Measurements from ENCODE around the gene TLCD3A. TPM values are rescaled to one million over a fixed set of nuclear protein-coding genes. Genes with fewer than 3 reads are reported as not detected.
A peak's percentile ranks its signal among the peaks of the same experiment; 100 is the strongest.

Gene TLCD3A
- total and polyA plus RNA-seq, 2 donors (not counting 1 experiment from before 2014, with no cell fraction given): 2.0 to 2.4 TPM

DNA sequence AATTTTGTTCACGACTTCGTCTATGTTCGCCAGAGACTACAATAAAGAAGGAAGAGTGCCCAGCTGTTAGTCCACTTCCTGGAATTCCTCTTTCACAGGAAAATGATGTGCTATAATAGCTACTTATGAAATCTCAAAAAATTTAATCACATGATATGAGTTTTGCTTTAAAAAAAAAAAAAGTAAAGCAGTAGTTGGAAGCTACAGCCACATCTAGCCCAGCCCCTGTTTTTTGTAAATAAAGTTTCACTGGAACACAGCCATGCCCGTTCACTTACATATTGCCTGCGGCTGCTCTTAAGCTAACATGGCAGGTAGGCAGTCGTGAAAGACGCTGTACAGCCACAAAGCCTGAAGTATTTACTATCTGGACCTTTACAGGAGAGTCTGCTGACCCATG, 33.1 kb upstream of the TLCD3A start:
- Mint-ChIP-seq H3K27ac (no peak overlapping the region), H3K27me3 (no peaks in the 10 kb centered on the region), H3K4me3 (no peak overlapping the region), H3K4me1 (no peaks in the 10 kb centered on the region), H3K9me3 (ENCODE audit: insufficient read depth) (no peaks in the 10 kb centered on the region)
- no peak overlapping the region for H3K27ac ChIP-seq (ENCODE audit: low read length in 2 of 2)
- H3K36me3 ChIP-seq (replicated peaks in 1 of 2; ENCODE audit: control extremely low read depth in 1 of 2, control insufficient read depth in 1 of 2, extremely low read depth in 1 of 2, insufficient read depth in 2 of 2, low read length in 1 of 2): peaks cover 7 to 40% of the 10 kb centered on the region in 2 experiments
- CTCF ChIA-PET: interaction anchor here (0.7 to 6.2 kb wide), 19 partner anchors 8 to 598 kb away, joined by 3 to 128 read pairs (median 5); partner anchors contain the start of gene GEMIN4
- TF ChIP-seq EZH2 (IDR thresholded peaks at IDR 0.05; ENCODE audit: borderline replicate concordance, insufficient read depth, low read depth, low read length, poor library complexity, severe bottlenecking) (no peak), CTCF (IDR thresholded peaks at IDR 0.05) (no peak)
- 100% methylated on average over 4 of the region's 7 CpGs for WGBS (ENCODE audit: insufficient coverage)
- H3K4me1 ChIP-seq (ENCODE audit: control insufficient read depth in 2 of 2, insufficient read depth in 2 of 2, low read length in 2 of 2): no peaks in the 10 kb centered on the region
- peaks cover 4% of the 10 kb centered on the region for H4K20me1 ChIP-seq (ENCODE audit: control insufficient read depth, insufficient read depth, low read length, poor library complexity, severe bottlenecking)
- ATAC-seq (ENCODE audit: low read depth): no peak
- no peak overlapping the region for H3K4me3 ChIP-seq (ENCODE audit: control extremely low read depth in 1 of 5, extremely low read depth in 1 of 5, insufficient read depth in 1 of 5, low read depth in 2 of 5, low read length in 4 of 5)
- intact Hi-C loops (cut with micrococcal nuclease): no loop called here
- no peak overlapping the region for H2AFZ ChIP-seq (ENCODE audit: insufficient read depth, low read depth, low read length, poor library complexity, severe bottlenecking)
- POLR2A ChIA-PET: interaction anchor here (0.6 kb wide), 1 partner anchor 33 kb away, joined by 3 read pairs; no protein-coding TSS in a partner anchor
- no peak overlapping the region for H3K4me2 ChIP-seq (replicated peaks; ENCODE audit: low read depth, low read length, poor library complexity, severe bottlenecking)
- H3K79me2 ChIP-seq (ENCODE audit: control insufficient read depth, insufficient read depth, low read length): peaks cover 4% of the 10 kb centered on the region
- DNase-seq: no peak
- H3K9ac ChIP-seq (ENCODE audit: low read length): no peak overlapping the region
- H3K9me3 ChIP-seq (ENCODE audit: control extremely low read depth in 1 of 3, control insufficient read depth in 2 of 3, insufficient read depth in 1 of 3, low read length in 2 of 3): no peaks in the 10 kb centered on the region
- no peaks in the 10 kb centered on the region for H3K27me3 ChIP-seq (replicated peaks in 1 of 4; ENCODE audit: control extremely low read depth in 1 of 4, control insufficient read depth in 3 of 4, insufficient read depth in 4 of 4, low read length in 3 of 4)

GRCh38 chr17:700504-701094, 31.8 kb upstream of the TLCD3A start:
- Histone ChIP-seq H3K79me2 (ENCODE audit: control insufficient read depth, insufficient read depth, low read length) (peaks cover 13% of the 10 kb centered on the region), H3K9me3 (ENCODE audit: control extremely low read depth in 1 of 3, control insufficient read depth in 2 of 3, insufficient read depth in 1 of 3, low read length in 2 of 3) (no peaks in the 10 kb centered on the region), H3K9ac (ENCODE audit: low read length) (no peak overlapping the region), H3K27ac (ENCODE audit: low read length in 2 of 2) (no peak overlapping the region), H3K4me3 (ENCODE audit: control extremely low read depth in 1 of 5, extremely low read depth in 1 of 5, insufficient read depth in 1 of 5, low read depth in 2 of 5, low read length in 4 of 5) (no peak overlapping the region), H3K36me3 (replicated peaks in 1 of 2; ENCODE audit: control extremely low read depth in 1 of 2, control insufficient read depth in 1 of 2, extremely low read depth in 1 of 2, insufficient read depth in 2 of 2, low read length in 1 of 2) (peaks cover 8 to 29% of the 10 kb centered on the region in 2 experiments), H3K27me3 (replicated peaks in 1 of 4; ENCODE audit: control extremely low read depth in 1 of 4, control insufficient read depth in 3 of 4, insufficient read depth in 4 of 4, low read length in 3 of 4) (no peaks in the 10 kb centered on the region), H3K4me2 (replicated peaks; ENCODE audit: low read depth, low read length, poor library complexity, severe bottlenecking) (no peak overlapping the region), H4K20me1 (ENCODE audit: control insufficient read depth, insufficient read depth, low read length, poor library complexity, severe bottlenecking) (peaks cover 7% of the 10 kb centered on the region), H3K4me1 (ENCODE audit: control insufficient read depth in 2 of 2, insufficient read depth in 2 of 2, low read length in 2 of 2) (no peaks in the 10 kb centered on the region), H2AFZ (ENCODE audit: insufficient read depth, low read depth, low read length, poor library complexity, severe bottlenecking) (no peak overlapping the region)
- Mint-ChIP-seq H3K4me1 (no peaks in the 10 kb centered on the region), H3K27ac (no peak overlapping the region), H3K9me3 (ENCODE audit: insufficient read depth) (no peaks in the 10 kb centered on the region), H3K4me3 (no peak overlapping the region), H3K27me3 (no peaks in the 10 kb centered on the region)
- intact Hi-C loops (cut with micrococcal nuclease): loop anchor here (5.0 kb wide), 1 partner anchor 558 kb away; a partner anchor contains a TSS
- ChIA-PET CTCF (interaction anchor here (0.6 to 6.2 kb wide), 33 partner anchors 9 to 557 kb away, joined by 3 to 128 read pairs (median 4); partner anchors contain the start of genes GEMIN4 and NXN), POLR2A (interaction anchor here (0.5 kb wide), 1 partner anchor 15 kb away, joined by 8 read pairs; no protein-coding TSS in a partner anchor)
- no peak for TF ChIP-seq EZH2 (IDR thresholded peaks at IDR 0.05; ENCODE audit: borderline replicate concordance, insufficient read depth, low read depth, low read length, poor library complexity, severe bottlenecking)
- peak; percentile 83 for TF ChIP-seq CTCF (IDR thresholded peaks at IDR 0.05)
- no CpG with 5 or more reads among the region's 1 CpG for WGBS (ENCODE audit: insufficient coverage)
- ATAC-seq (ENCODE audit: low read depth) (no peak), DNase-seq (peak; percentile 59)

Data from B cell (primary cell).